Ovary (tissue), 3 donors: ENCODE results near the gene PSME4.

Experiments used
- CTCF ChIP-seq, 3 donors: fragments of 450-650 bp in 2 of 3; fragments of 200-600 bp in 1 of 3; IDR thresholded peaks; one replicate each; pipeline versions ENCODE4 v1.5.1 to v1.8.0; 2016 to 2022; ENCODE audit warnings: antibody characterized with exemption in 3 of 3, mild to moderate bottlenecking in 1 of 3
- POLR2A ChIP-seq: fragments of 450-650 bp; IDR thresholded peaks from one replicate; pipeline ENCODE4 v1.6.1; 2017; ENCODE audit warnings: antibody characterized with exemption, mild to moderate bottlenecking, moderate library complexity
- donor health status: DM: no; HTN: no; CAD: no.

GRCh38 chr2:53874401-53874950 lies 96.3 kb downstream of the PSME4 start:
- TF ChIP-seq CTCF (IDR thresholded peaks at IDR 0.05) (no peak), POLR2A (no peak)
